GM23248 (cell line): ENCODE data around the gene GDAP1L1. TPM values are rescaled to one million over a fixed set of nuclear protein-coding genes. Genes with fewer than 3 reads are reported as not detected.

ENCODE experiments used
- DNase-seq: peaks from one replicate; pipeline ENCODE4 v3.0.0-alpha.2; 2015
- H2AFZ ChIP-seq: fragments of 200-600 bp; sonication (generic); 2 replicates; pipeline ENCODE4 v1.6.1; 2016; ENCODE audit warnings: antibody characterized with exemption
- H3F3A ChIP-seq: fragments of 200-600 bp; sonication (generic); 2 replicates; pipeline ENCODE4 v1.6.1; 2016; ENCODE audit warnings: mild to moderate bottlenecking, antibody characterized with exemption, mixed run types; ENCODE audit not compliant: insufficient read depth
- H3K27ac ChIP-seq: fragments of 200-600 bp; sonication (generic); 2 replicates; pipeline ENCODE4 v1.5.1; 2016; ENCODE audit warnings: mild to moderate bottlenecking
- H3K27me3 ChIP-seq: fragments of 200-600 bp; sonication (generic); replicated peaks from 2 replicates; pipeline ENCODE4 v1.6.1; 2016; ENCODE audit warnings: mild to moderate bottlenecking; ENCODE audit not compliant: insufficient read depth
- H3K36me3 ChIP-seq: fragments of 200-600 bp; sonication (generic); 2 replicates; pipeline ENCODE4 v1.6.1; 2016; ENCODE audit warnings: low read depth, mild to moderate bottlenecking
- H3K4me1 ChIP-seq: fragments of 200-600 bp; sonication (generic); 2 replicates; pipeline ENCODE4 v1.6.1; 2016; ENCODE audit warnings: mild to moderate bottlenecking; ENCODE audit not compliant: insufficient read depth
- H3K4me2 ChIP-seq: fragments of 200-600 bp; sonication (generic); one replicate; pipeline ENCODE4 v1.6.1; 2016; ENCODE audit warnings: mild to moderate bottlenecking; ENCODE audit not compliant: unreplicated experiment
- H3K4me3 ChIP-seq: fragments of 200-600 bp; sonication (generic); 2 replicates; pipeline ENCODE4 v1.5.1; 2016; ENCODE audit warnings: mild to moderate bottlenecking
- H3K79me2 ChIP-seq: fragments of 200-600 bp; sonication (generic); 2 replicates; pipeline ENCODE4 v1.6.1; 2016; ENCODE audit warnings: mild to moderate bottlenecking; ENCODE audit not compliant: insufficient read depth
- H3K9ac ChIP-seq: fragments of 200-600 bp; sonication (generic); 2 replicates; pipeline ENCODE4 v1.6.1; 2016; ENCODE audit warnings: mild to moderate bottlenecking
- H3K9me2 ChIP-seq: fragments of 200-600 bp; sonication (generic); 2 replicates; pipeline ENCODE4 v1.6.1; 2016; ENCODE audit warnings: mixed run types, mild to moderate bottlenecking, moderate library complexity; ENCODE audit not compliant: insufficient read depth
- H3K9me3 ChIP-seq: fragments of 200-600 bp; sonication (generic); one replicate; pipeline ENCODE4 v1.6.1; 2017; ENCODE audit warnings: low read depth
- H4K20me1 ChIP-seq: fragments of 200-600 bp; sonication (generic); 2 replicates; pipeline ENCODE4 v1.6.0; 2016; ENCODE audit not compliant: insufficient read depth
- EZH2 ChIP-seq: fragments of 200-600 bp; sonication (generic); IDR thresholded peaks from 2 replicates; pipeline ENCODE4 v1.6.1; 2018; ENCODE audit warnings: antibody characterized with exemption, mild to moderate bottlenecking; ENCODE audit not compliant: insufficient read depth, poor library complexity, severe bottlenecking
- EZH2phosphoT487 ChIP-seq: fragments of 200-600 bp; sonication (generic); IDR thresholded peaks from 2 replicates; pipeline ENCODE4 v1.6.1; 2018; ENCODE audit warnings: antibody characterized with exemption, moderate library complexity, mild to moderate bottlenecking, low read depth; ENCODE audit not compliant: insufficient read depth
- WGBS, 2 experiments: methylation state at CpG; one replicate each; pipeline ENCODE4 v1.1.6; 2015 to 2017; ENCODE audit warnings: low lambda C conversion rate in 2 of 2, low coverage in 1 of 2; ENCODE audit errors: missing lambda C conversion rate in 2 of 2; 5-methylcytosine and 5-hydroxymethylcytosine counted together
- in situ Hi-C: fragments of 300-500 bp; cut with MboI; formaldehyde crosslinking; loops from 2 replicates; pipeline ENCODE4 v1.15.0; 2020
- polyA plus RNA-seq: library from polyadenylated mRNA; unstranded; fragments of >200 nt; fragmentation: Nextera tagmentation; extraction: Ambion mirVana; gene quantifications from 2 replicates; pipeline ENCODE4 v1.2.1, GENCODE V29; 2016
- total RNA-seq: library from RNA; depleted of rRNA; stranded (reverse); fragments of >200 nt; shearing (Covaris generic); gene quantifications from 2 replicates; pipeline ENCODE4 v1.2.3, GENCODE V29; 2014; rRNA removed

GDAP1L1 gene
- total and polyA plus RNA-seq, 2 experiments from 2014 or later: not detected

- TF ChIP-seq EZH2: no peak
- no peak for TF ChIP-seq EZH2phosphoT487
- H3K36me3 ChIP-seq: no peaks in the 10 kb centered on the region
- in situ Hi-C loops: no loop called here
- no peaks in the 10 kb centered on the region for H3K9me3 ChIP-seq
- no peak overlapping the region for H2AFZ ChIP-seq
- H3K9ac ChIP-seq: no peak overlapping the region
- no peaks in the 10 kb centered on the region for H3K9me2 ChIP-seq
- 60 to 62% methylated on average over 4 of the region's 4 CpGs for WGBS, 2 experiments
- no peaks in the 10 kb centered on the region for H3K4me1 ChIP-seq
- H3K27ac ChIP-seq: no peak overlapping the region
- no peak overlapping the region for H3K4me2 ChIP-seq
- H3F3A ChIP-seq: no peaks in the 10 kb centered on the region
- no peak for DNase-seq
- H4K20me1 ChIP-seq: no peaks in the 10 kb centered on the region
- H3K4me3 ChIP-seq: no peak overlapping the region
- H3K27me3 ChIP-seq: no peaks in the 10 kb centered on the region
- no peaks in the 10 kb centered on the region for H3K79me2 ChIP-seq
Observed at GRCh38 chr20:44328428-44328827, 81.3 kb downstream of the GDAP1L1 start.

Other genes starting within 250 kb of the GDAP1L1 start
- gene JPH2, start 60.1 kb upstream of the GDAP1L1 start, total RNA-seq: 7.8 and 9.7 TPM in 2 replicates
- 1.6 and 1.8 TPM in 2 replicates for gene JPH2, start 60.1 kb upstream of the GDAP1L1 start, polyA plus RNA-seq
- gene OSER1, start 36.5 kb upstream of the GDAP1L1 start, total RNA-seq: 29.5 and 36.2 TPM in 2 replicates
- gene OSER1, start 36.5 kb upstream of the GDAP1L1 start, polyA plus RNA-seq: 43.8 and 45.1 TPM in 2 replicates
- gene FITM2, start 63.9 kb downstream of the GDAP1L1 start, total RNA-seq: 8.9 and 9.9 TPM in 2 replicates
- 6.5 and 7.1 TPM in 2 replicates for gene FITM2, start 63.9 kb downstream of the GDAP1L1 start, polyA plus RNA-seq
- gene R3HDML, start 89.7 kb downstream of the GDAP1L1 start, total RNA-seq: not detected in 2 replicates
- gene R3HDML, start 89.7 kb downstream of the GDAP1L1 start, polyA plus RNA-seq: not detected in 2 replicates
- gene HNF4A, start 108.4 kb downstream of the GDAP1L1 start, total RNA-seq: not detected in 2 replicates
- not detected in 2 replicates for gene HNF4A, start 108.4 kb downstream of the GDAP1L1 start, polyA plus RNA-seq
- gene TTPAL, start 228.6 kb downstream of the GDAP1L1 start, total RNA-seq: 9.2 and 11.8 TPM in 2 replicates
- 19.6 and 21.4 TPM in 2 replicates for gene TTPAL, start 228.6 kb downstream of the GDAP1L1 start, polyA plus RNA-seq